GM19193 (cell line): ENCODE measurements around the gene LGSN.

ENCODE experiments used
- POLR2A ChIP-seq: IDR thresholded peaks from 4 replicates; pipeline ENCODE4 v1.6.1; 2011; ENCODE audit not compliant: insufficient read depth, insufficient read length; ENCODE audit errors: extremely low read depth

The LGSN gene

DNA sequence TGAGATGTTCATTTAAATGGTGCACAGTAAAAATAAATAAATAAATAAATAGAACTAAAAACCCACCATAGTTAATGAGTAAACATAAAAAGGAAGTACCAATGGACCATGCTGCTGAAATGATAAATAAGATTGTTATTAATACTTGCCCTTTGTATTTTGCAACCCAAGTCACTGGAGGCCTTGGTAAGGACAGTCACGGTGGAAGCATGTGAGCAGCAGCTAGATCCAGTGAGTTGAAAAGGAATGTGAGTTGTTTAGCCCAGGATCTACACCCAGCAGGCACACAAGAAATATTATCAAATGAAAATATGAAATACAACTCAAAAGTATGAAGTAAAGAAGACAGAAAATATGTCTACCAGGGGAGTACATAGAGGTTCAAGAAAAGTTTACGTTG, 6.7 kb downstream of the LGSN start:
- TF ChIP-seq POLR2A: no peak

DNA sequence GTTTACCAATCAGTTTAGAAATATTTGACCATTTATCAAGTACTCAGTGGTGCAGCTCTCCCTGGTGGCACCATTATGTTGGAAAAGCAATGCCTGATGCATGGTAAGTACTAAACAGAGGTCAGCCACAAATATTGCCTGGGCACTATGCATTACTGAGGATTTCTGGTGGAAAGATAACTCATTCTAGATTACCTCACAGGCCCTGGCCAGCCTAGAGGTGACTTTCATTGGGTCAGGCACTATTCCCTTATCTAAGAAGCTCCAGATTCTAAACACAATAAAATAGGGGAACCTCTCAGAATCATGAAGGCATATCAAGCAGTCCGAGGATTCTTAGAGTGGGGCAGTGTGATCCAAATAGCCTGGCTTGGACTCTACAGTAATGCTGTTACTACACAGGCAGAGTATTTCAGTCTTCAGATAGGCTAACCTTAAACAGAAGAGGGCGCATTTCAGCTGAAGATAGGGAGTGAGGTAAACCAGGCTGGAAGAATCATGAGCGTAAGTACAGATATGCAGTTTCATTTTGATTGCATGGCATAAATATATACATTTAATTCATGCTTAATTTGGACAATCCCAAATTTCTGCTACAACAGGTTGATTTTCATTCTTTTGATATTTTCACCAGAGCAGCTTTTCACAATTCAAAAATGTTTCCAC, 12.1 kb downstream of the LGSN start:
- no peak for TF ChIP-seq POLR2A

DNA sequence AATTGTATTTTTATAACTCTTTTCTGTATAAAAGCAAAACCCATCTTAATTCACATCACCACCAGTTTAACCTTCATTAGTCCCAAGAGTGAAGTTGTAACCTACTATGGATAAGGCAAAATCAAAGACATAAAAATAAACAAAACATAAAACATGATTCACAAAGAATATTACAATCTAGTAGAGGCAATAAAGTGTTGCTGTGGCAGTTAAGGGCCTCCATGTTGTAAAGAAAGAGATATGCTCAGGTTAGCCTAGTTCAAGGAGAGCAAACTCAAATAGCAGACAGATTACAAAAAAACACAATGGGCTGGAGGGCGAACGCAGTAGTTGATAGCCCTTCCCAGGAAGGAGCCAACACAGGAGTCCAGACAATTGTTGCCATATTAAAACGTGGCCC, 13.4 kb downstream of the LGSN start:
- no peak for TF ChIP-seq POLR2A

DNA sequence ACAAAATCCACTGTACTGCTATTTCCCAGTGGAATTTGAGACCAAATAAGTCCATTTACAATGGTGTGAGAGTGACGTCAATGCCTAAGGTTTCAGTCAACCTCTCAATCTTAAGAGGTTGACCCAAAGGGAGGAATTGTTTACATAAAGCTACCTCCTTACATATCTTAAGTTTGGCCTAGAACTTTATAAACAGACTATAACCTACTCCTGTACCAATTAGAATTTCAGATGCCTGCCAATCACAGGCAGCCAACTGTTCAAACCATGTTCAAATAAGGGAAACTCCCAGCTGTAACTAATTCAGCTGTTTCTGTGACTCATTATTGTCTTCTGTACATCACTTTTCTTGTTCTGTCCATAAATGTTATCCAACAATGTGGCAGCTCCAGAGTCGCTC, 14.5 kb downstream of the LGSN start:
- TF ChIP-seq POLR2A: no peak

DNA sequence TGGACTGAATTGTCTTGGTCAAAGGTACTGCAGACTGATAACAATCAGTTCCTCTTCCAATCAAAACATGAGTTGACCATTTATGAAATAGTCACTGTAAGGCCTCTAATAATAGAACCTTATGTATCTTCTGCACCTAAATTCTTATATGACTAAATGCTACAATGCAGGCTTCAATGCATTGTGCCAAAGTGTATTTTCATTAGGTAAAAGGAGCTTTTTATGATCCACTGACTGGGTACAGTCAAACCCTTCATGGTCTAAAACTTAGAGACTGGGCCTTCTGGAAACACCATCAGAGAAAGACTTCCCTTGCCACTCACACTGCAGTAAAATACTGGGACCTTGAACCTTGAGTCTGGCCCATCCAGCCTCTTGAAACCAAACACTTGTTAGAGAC, 16.3 kb downstream of the LGSN start:
- no peak for TF ChIP-seq POLR2A

DNA sequence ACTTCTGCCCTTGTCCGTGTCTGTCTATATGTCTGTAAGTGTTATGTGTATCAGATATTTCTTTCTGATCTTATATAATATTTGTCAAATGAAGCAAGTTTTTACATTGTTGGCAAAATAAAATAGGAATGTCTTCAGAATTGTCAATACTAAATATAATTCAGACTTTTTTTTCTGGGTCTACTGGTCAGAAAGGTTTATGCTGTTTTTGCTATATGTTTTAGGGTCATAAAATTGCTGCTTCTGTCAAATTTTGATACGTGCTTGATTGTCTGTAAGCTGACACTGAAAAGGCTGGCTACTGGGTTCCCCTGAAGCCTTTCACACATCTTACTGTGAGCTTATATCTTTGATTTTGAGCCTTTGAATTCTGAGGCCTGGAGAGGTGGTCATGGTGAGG, 20.1 kb downstream of the LGSN start:
- TF ChIP-seq POLR2A: no peak

DNA sequence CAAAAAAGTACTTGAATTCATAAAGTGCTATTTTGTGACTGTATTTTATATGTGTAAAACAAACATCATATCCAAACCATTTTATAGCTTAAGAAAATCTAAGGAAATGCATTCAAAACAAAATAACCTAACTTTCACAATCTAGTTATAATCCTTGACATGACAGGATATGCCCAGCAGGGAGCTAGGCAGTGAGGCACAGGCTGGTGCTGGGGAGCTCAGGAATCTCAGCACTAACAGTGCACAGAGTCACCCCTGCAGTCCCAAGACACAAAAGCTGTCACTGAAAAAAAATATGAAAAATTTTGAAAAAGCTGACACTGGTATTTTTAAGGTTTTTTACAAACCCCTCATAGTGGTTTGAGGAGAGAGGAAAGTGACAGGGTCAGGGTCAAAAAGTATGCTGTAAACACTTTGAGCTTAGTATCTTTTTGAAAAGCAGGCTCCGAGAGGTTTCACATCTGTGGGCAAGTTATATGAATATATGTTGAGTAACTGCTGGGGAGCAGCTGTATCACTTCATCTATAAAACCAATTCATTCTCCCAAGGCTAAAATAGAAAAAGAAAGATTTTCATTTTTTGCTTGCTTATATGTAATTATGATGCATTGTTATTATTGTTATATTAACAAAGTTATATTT, 24.1 kb downstream of the LGSN start:
- no peak for TF ChIP-seq POLR2A

DNA sequence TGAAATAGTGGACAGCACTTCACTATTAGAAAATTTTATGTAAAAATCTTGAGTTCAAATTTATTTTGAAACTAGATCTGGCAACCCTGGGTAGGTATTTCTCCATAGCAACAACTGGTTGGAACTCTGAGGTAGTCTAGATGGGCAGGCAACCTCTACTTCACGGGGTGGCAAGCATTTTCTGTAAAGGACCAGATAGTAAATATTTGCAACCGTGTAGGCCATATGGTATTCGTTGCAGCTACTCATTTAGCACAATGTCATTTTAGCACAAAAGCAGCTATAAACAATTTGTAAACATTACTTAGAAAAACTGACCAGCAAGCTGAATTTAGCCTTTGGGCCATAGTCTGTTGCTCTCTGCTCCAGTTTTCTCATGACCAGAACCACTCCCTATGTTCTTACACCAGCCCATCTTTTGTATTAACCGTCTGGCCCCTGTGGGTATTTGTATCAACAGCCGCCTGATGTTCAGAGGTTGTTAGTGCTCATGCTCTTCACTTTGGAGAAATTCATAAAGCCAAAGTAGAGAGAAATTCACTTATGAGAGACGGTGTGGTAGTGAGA, 29.2 kb downstream of the LGSN start:
- TF ChIP-seq POLR2A: no peak

DNA sequence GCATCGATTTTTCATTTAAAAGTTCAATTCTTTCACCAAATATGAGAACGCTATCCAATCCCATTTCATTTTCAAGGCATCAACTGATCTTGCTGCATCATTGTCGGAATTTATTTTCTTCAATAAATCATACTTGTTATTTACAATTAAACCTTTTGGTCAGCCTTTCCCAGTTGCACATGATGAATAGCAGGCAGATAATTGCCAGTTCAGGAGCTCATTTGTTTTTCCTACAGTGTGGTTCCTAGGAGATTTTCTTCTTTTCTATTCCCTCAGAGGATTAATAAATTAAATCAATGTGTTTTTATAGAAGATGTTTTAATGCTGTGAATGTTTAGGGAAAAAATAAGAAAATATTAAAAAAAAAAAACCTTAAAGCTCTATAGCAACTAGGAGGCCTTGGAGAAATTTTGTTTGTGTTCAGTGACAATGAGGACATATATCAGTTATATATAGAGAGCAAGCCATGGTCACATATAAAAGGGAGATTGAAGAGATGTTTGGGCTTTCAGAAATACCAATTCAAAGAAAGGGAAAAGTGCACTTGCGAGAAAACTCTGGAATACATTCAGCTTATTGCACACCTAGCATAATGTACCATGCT, 30.4 kb downstream of the LGSN start:
- no peak for TF ChIP-seq POLR2A

DNA sequence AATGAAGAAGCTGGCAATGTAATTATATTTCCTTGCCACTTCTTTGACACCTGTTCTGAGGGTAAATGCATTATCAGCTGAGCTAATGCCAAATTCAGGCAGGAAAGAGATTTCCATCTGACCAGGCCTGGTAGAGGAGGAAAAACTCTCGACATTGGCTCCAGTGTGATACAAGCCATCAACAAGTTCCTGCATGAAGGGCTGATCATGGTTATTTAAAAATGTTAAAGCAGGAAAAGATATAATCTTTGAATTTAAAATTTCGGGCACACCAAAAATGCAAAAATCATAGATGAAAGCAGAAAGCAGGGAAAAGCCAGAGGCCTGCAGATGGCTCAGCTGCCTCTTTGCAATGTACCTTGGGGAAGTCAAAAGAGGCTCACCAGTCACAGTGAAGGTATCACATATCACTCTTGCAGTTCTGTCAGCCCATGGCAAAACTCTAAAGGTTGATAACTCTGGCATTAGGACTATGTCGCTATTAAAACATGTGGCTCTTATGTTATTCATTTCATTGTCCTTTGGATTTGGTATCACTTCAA, 39.1 kb downstream of the LGSN start:
- no peak for TF ChIP-seq POLR2A

DNA sequence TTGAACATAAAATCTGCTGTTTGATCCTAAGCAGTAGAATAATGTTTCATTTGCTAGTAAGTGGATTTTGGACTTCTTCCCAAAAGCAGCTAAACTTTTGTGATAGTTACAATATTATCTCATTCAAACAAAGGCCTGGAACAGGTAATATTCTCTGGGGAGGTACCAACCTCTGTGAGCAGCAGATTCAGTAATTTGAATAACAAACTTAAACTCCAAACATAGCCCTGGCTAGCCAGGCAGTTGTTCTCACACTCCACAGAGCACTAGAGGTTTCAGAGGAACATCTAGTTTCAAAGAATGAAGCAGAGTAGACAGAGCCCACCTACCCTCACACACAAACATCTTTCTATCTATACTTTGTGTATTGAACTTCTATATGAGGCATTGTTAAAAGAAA, 40.9 kb downstream of the LGSN start:
- no peak for TF ChIP-seq POLR2A

DNA sequence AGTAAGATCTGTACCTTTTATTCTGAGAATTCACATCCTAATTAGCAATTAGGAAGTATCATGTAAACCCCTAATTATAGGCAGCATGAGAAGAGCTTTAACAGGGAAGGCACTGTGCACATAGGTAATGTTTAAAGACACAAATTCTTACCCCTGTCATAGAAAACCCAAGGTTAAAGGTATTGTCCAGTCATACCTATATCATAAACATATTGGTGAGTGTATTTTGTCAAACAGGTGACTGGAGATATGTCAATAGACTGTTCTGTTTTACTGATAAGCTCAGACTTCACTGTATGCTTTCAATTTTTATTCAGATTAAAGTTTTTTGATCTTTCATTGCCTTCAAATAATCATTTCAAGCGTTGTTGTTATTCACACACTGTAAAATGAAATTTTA, 43.8 kb downstream of the LGSN start:
- TF ChIP-seq POLR2A: no peak

DNA sequence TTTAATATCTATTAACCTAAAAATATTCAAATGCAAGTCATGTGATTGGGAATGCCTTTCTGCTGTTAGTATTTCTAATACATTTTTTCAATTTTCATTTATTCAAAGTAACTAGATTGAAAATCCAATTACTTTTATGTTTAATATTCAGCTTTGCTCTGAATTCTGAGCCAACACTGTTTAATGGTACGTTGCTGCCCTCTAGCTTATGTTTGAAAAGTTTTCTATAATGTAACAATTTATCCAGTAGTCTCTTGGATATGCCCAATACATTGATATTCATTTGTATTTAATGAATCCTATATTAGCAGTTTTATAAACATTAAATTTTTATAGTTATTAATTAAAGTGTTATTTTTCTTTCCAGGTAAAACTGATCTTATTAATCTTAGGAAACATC, 47.4 kb downstream of the LGSN start:
- no peak for TF ChIP-seq POLR2A

DNA sequence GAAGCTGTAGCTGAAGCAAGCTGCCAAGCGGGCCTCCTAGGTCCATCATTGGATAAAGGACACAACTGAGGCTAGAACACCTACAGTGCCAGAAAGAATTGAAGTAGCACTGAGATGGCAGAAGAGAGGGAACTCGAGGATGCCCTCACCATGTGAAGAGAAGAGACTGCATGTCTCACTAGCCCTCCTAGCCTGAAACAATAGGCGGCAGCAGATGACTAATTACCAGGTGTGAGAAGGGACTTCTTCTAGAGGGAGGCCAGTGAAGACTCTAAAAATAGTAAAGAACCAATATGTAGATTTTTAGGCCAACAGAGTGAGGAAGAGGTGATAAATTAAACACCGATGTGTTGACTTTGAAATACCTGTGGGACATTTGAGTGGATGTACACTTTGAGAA, 50.3 kb downstream of the LGSN start:
- TF ChIP-seq POLR2A: no peak

DNA sequence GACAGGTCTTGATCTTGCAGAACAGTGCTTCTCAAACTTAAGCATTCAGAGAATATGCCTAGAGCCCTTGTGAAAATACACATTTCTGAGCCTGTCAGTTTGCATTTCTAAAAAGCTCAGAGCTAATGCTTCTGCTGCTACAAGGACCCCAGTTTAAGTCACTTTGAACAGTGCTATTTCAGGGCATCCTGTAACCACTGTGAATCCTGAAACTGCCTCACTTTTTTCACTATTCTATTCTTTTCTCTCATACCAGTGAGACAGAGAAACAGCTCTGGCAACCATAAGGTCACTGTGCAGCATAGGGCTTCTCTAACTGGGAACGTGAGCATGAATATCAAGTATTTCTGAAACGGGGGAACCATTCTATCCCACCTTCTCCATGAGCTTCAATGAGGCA, 51.2 kb downstream of the LGSN start:
- TF ChIP-seq POLR2A: no peak

DNA sequence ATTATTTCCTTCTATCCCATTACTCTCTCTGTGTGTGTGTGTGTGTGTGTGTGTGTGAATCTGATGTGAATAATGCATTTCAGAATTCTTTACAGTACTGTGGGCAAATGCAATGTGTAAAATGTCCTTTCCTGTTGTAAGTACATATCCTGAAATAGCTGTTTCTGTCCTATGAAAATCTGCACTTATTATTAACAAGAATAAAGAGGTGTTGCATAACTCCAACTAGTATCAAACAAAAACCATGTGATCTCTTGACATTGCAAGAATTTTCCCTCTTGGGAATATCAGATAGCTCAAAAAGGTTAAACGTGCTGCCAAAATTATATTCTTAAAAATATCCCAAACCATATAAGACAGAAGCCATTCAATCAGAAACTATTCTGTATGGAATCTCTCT, 52.0 kb downstream of the LGSN start:
- no peak for TF ChIP-seq POLR2A

DNA sequence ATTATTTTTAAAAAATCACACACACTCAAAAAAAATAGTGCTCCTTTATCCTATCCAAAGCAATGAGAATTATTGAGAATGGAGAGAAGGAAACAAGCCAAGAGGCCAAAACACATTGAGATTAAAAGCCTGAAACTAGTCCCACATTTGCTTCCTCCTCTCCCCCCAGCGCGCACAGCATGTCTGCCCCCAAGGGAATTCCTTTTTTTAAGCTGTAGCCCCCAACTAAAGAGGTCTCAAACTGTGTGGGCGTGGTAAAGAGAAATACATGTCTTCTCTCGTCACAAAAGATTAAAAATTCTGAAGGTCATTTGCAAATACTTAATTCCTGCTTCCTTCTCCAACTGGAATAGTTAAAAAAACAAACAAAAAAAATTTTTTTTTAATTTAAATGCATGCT, 52.7 kb downstream of the LGSN start:
- TF ChIP-seq POLR2A: no peak

DNA sequence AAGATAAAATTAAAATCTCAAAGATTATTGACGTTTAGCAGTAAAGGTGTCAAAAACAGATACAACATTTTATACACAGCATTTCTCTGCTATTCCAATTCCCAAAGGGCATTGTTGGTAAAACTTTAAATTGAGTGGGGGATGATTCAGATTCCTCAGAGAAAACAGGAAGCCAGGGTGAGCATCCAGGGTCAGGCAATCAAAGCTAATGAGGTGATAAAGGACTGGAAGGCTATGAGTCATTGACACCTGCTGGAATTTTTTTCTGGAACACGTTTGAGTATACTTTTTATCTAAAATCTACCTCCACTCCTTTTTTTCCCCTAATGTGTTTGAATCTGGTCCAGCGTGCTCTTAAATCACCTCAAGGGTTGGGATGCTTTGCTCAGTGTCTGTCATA, 56.3 kb downstream of the LGSN start:
- TF ChIP-seq POLR2A: no peak
